GM04503 (cell line): ENCODE measurements around the gene GPR31.

ENCODE experiments used
- DNase-seq: peaks from one replicate; pipeline ENCODE4 v3.0.0-alpha.2; 2012; ENCODE audit warnings: low read depth

Gene GPR31

DNA sequence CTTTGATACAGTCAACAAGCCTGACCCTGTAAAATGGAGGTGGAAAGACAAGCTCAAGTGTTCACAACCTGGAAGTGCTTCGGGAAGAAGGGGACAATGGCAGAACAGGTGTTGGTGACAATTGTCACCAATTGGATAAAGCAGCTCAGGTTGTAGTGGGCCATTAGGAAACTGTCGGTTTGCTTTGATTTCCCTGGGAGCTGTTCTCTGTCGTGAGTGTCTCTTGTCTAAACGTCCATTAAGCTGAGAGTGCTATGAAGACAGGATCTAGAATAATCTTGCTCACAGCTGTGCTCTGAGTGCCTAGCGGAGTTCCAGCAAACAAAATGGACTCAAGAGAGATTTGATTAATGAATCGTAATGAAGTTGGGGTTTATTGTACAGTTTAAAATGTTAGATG lies 19.9 kb downstream of the GPR31 start:
- no peak for DNase-seq

DNA sequence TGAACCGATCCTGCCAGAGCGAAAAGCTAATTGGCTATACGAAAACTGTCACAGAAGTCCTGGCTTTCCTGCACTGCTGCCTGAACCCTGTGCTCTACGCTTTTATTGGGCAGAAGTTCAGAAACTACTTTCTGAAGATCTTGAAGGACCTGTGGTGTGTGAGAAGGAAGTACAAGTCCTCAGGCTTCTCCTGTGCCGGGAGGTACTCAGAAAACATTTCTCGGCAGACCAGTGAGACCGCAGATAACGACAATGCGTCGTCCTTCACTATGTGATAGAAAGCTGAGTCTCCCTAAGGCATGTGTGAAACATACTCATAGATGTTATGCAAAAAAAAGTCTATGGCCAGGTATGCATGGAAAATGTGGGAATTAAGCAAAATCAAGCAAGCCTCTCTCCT lies 20.7 kb downstream of the GPR31 start:
- DNase-seq: no peak

DNA sequence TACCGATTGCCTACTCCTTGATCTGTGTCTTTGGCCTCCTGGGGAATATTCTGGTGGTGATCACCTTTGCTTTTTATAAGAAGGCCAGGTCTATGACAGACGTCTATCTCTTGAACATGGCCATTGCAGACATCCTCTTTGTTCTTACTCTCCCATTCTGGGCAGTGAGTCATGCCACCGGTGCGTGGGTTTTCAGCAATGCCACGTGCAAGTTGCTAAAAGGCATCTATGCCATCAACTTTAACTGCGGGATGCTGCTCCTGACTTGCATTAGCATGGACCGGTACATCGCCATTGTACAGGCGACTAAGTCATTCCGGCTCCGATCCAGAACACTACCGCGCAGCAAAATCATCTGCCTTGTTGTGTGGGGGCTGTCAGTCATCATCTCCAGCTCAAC lies 21.4 kb downstream of the GPR31 start:
- no peak for DNase-seq

DNA sequence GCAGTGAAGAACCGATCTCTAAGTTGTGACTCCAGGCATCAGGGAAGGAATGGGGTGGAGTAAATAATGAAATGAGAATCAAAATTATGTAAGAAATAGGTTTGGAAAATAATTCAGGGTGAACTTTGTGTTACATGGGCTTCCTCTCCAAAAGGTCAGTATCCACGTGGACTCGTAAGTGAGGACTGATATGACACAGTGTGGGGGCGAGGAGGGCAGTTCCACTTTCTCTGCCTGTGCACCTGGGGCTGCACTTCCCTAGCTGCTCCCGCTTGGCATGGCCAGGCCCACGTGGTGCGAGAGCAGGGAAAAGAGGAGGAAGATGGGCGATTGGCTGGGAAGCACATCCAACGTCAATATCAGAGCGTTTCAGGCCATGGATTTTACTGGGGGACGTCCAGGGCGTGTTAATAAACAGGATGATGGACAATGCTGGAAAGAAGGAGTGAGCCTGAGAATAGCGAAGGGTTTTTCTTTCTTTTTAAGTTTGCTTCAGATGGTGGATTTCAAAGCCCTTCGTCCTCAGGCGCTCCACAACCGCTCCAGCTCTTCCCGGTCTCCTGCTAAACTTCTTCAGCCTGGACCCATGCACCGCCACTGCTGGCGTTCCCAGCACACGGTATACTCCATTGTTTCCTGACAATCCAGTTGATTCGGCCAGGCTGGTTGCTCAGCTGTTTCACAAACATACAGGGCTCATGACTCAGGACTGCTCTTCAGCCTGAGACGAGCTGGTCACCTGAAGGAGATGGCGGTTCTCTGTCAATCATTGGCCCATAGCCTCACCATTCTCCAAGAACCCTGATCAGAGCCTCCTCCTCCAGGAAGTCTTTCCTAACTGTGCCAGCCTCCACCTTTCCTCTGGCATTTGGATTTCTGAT lies 23.1 kb downstream of the GPR31 start:
- no peak for DNase-seq

DNA sequence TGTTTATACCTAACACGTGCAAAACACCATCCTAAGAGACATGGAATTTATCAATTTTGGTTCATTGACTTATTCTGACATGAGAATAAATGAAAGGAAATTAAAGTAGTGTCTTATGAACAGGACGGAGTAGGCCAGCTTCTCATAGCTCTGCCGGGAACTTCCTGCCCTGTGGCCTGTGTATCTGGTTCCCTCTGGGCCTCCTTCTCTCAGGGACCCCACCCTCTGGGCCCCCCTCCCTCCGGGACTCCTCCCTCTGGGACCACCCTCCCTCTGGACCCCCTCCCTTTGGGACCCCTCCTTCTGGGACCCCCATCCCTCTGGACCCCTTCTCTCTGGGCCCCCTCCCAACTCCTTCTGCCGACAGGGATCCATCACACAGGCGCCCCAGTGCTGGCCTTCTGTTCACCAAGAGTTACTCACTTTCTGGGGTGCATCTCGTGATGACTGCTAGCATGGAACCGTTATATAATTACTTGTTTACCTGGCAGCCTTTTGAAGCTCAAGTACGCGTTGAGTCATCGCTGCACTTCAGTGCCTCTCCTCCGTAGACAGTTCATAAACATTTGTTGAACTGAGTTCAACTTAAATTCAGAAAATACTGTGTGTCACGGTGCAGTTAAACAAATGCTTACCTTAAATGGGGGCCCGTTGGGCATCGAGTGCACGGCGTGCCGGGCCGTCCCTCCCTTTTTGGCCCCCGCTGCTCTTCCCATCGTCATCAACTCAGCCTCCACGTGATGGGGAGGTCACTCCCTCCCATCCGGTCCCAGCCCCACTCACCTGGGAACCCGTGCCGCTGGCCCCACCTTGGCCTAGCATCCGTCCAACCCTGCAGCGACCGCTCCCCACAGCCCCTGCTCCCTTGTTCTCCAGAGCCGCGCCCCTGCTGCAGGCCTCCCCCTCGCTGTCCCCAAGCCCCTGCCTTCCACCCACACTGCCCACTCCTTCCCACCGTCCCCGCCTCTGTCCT lies 26.8 kb downstream of the GPR31 start:
- no peak for DNase-seq

- no peak for DNase-seq
These were observed 27.6 kb downstream of the GPR31 start for GRCh38 chr6:167130008-167130677.

DNA sequence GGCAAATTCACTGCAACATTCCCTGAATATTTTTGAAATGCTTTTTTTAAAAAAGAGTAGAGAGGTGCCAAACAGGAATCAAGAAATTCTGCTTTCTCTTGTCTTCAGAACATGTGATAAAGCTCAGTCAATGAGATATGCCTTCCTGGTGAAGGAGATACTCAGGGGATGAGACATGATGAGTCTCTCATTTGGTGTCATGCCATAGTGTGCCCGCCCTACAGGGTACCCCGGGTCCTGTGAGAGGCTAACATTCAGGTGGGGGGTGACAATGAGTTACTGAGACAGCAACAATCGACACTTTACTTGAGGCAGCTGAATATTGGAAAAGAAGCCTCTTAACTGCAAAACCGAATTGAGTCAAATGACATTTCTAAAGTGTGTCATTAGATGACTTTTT lies 28.2 kb downstream of the GPR31 start:
- no peak for DNase-seq

DNA sequence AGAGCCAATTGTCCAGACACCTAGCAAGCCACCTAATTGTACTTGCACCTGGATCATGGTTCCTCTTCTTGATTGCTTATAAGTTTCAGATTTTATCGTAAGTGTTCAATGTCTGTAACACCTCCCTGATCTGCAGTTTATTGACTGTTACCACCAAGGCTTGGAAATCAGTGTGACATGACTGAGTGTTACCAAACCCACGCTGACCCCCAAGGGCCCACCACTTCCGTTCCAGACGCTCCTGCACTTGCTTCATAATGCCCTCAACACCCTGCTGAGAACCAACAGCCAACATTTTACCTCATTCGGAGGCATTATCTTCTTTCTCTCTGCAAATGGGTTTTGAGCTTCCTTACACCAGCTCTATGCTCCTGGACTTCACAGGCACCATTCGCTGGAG lies 28.6 kb downstream of the GPR31 start:
- DNase-seq: no peak

DNA sequence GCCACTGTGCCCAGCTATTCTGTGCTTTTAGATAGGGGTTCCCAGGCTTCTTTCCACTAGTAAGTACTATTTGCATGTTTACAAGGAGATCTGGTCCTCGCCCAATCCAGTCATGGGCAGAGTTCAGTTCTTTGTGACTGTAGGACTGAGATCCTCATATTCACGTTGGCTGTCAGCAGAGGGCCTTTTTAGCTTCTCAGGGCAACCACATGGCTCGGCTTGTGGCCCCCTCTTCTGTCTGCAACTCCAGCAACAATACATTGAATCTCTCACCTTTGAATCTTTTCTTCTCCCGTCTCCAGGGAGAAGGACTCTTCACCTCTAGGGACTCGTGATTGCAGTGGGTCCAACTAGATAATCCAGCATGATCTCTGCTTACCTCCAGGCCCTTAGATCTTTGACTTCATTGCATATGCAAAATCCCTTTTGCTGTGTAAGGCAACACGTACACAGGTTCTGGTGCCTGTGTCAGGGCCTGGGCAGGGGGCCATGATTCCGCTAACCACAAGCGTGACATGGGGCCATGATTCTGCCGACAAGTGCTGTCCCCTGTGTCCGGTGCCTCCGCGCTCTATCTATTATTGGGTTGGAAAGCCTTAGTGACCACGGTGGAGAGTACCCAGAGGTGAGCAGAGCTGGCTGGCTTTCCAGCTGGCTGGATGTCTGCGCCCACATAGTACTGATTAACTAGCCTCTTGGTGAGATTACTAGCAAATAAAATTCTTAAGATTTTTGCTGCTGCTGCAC lies 29.8 kb downstream of the GPR31 start:
- DNase-seq: no peak

- DNase-seq: no peak
These were observed 31.9 kb downstream of the GPR31 start for GRCh38 chr6:167125855-167126349.

DNA sequence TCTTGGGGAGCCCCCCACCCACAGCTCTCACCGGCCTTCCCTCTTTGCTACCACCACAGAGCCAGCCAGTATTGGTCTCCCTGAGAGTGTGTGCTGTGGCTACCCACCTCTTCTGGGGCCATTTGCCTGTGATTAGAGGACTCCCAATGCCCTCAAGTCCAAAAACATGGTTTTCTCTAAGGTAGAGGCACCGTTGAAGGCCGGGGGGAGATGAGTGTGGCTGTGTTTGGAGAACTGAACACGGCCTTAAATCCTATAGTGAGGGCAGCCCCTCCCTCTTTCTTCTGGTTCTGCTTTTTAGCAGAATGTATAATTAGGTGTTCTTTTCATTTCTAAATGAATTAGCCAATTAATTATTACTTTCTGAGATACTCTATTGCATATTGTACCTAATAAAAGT lies 32.4 kb downstream of the GPR31 start:
- DNase-seq: no peak

GRCh38 chr6:167124753-167125152 lies 33.0 kb downstream of the GPR31 start:
- no peak for DNase-seq

DNA sequence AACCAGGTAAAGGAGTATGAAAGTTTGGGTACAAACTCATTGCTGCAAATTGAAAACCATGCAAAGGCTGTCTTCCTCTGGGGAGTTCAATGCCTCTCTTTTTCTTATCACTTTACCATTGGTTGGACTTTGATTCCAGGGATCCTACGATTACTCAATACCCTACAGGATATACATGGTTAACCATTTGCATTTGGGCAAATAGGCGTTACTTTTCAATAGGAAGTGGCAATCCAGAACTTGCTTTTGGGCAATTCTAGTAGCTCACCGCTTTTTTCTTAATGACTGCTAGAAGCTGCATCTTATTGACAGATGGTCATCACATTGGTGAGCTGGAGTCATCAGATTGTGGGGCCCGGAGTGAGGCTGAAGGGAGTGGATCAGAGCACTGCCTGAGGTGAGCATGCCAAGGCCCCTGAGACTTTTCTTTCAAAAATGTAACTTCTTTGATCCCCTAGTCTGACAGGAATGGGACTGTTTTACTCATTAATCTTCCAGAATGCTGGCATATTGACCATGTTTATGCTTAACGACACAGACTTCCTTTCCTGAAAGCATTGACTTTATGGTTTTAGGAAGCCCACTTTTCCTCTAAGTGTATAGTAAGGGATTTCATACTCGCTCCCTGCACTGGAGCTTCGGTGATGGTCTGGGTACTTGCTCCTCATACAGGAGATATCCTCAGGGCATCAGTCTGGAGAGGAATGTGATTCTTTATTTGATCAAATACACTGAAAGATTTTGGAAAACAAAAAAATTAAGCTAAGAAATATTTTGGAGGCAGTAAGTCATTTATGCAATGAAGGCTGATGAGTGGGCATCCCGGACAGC lies 34.7 kb downstream of the GPR31 start, which contains the start of gene CCR6:
Gene CCR6, plus strand, starts transcription at position 270 of the 831 bp plus-strand sequence. CDS start 13,039 bp downstream, outside the sequence.
- DNase-seq: no peak

- no peak for DNase-seq
These were observed 35.5 kb downstream of the GPR31 start for GRCh38 chr6:167122041-167122826.

DNA sequence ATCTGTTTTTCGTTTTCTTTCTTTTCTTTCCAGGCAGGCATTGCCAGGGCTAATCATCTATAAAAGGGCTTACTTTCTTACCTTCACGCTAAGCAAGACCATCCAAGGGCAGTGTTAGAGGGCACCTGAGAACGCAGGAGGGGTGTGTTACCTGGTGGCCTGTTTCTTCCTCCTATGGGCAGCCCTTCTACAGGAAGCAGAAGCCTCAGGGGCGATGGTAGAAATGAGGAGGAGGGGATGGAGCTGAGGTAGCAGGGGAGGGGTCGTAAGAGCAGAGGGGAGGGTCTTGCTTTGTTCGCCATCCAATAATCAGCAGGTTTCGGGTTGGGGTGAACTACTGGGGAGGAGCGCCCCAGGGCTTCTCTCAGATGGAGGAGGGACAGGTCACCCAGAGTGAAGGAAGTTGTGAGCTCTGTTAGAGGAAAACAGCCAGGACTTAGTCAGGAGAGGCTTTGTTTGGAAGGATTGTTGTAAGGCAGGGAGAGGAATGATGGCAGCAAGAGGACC lies 36.4 kb downstream of the GPR31 start:
- DNase-seq: no peak

DNA sequence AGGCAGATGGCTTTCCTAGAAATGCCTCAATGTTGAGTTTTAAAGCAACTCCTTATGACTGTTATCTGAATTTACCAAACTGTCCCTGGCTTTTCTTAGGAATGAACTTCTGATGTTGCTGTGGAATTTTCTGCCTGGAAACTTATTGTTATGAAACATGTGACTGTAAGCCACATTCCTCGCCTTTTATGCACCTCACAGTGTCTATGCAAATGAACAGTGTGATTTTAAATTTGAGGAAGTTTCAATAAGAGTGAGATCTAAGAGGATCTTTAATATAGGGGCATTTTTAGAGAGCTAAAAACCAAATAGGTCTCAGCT lies 37.2 kb downstream of the GPR31 start:
- DNase-seq: no peak

- no peak for DNase-seq
These were observed 37.9 kb downstream of the GPR31 start for GRCh38 chr6:167119670-167120582.

GRCh38 chr6:167118839-167119238 lies 38.9 kb downstream of the GPR31 start:
- no peak for DNase-seq
